OCI-LY3 (cell line): ENCODE data around the gene ACACA.

Experiments
- CTCF ChIP-seq: fragments of 200-600, 300-600 bp; sonication (generic); IDR thresholded peaks from 2 replicates; pipeline ENCODE4 v1.5.1; 2014; ENCODE audit warnings: antibody characterized with exemption, low read length, low read depth
- EZH2phosphoT487 ChIP-seq: fragments of 200-600 bp; shearing (Covaris generic); IDR thresholded peaks from 2 replicates; pipeline ENCODE4 v1.6.1; 2018; ENCODE audit warnings: antibody characterized with exemption, mixed run types, low read depth

- TF ChIP-seq CTCF (no peak), EZH2phosphoT487 (no peak)
Observed at GRCh38 chr17:37305406-37305905, 101.2 kb downstream of the ACACA start.
